Right cardiac atrium (tissue), 5 donors: ENCODE measurements around the gene SFTPD. TPM values are rescaled to one million over a fixed set of nuclear protein-coding genes. Genes with fewer than 3 reads are reported as not detected.
"Not testable (repeated sequence)": the region's sequence is repeated elsewhere in the genome, so short reads cannot be mapped to it uniquely, and the experiment has no call there.

Experiments
- ATAC-seq, 2 donors: fragments of 200-7000 bp; cut with Tn5 transposase; one replicate each; pipeline versions ENCODE4 v1.8.0 to v1.9.1; 2020; ENCODE audit warnings: moderate library complexity in 2 of 2, mild to moderate bottlenecking in 1 of 2
- DNase-seq, 3 donors: peaks; one replicate each; pipeline ENCODE4 v3.0.0-alpha.2; 2020
- H3K27ac ChIP-seq: one replicate; pipeline ENCODE4 v1.5.1; 2013; ENCODE audit warnings: mild to moderate bottlenecking, low read length, control low read depth, moderate library complexity
- H3K27me3 ChIP-seq: one replicate; pipeline ENCODE4 v1.6.1; 2013; ENCODE audit not compliant: control insufficient read depth, insufficient read depth
- H3K4me1 ChIP-seq: one replicate; pipeline ENCODE4 v1.6.1; 2013; ENCODE audit warnings: low read length; ENCODE audit not compliant: control insufficient read depth, insufficient read depth
- H3K4me3 ChIP-seq: one replicate; pipeline ENCODE4 v1.5.1; 2013; ENCODE audit warnings: low read length, control low read depth
- H3K9me3 ChIP-seq: one replicate; pipeline ENCODE4 v1.6.1; 2013; ENCODE audit warnings: low read length; ENCODE audit not compliant: control insufficient read depth
- WGBS: extraction: QIAGEN DNeasy Blood & Tissue Kit; methylation state at CpG from one replicate; pipeline ENCODE4 v1.1.7; 2013; 5-methylcytosine and 5-hydroxymethylcytosine counted together
- intact Hi-C, 4 donors: fragments of 100-400 bp; cut with DNase I; formaldehyde crosslinking; loops; one replicate each; pipeline versions ENCODE4 v1.11.0 to v1.14.0; 2022 to 2023
- polyA plus RNA-seq: library from polyadenylated mRNA; stranded (reverse); fragments of 200-250 nt; gene quantifications from one replicate; pipeline ENCODE4 v1.2.3, GENCODE V29; 2013
- total RNA-seq, 4 donors: library from RNA; stranded (reverse); fragmentation: NEBNext Ultra II Directional; extraction: Animal tissue kit (Norgen Biotek cat#: 25700); gene quantifications; one replicate each; pipeline ENCODE4 v1.2.1, GENCODE V29; 2021
- donor health status: healthy with polysubstance abuse.
- donor health status: DM: no; HTN: yes; CAD: no.
- donor health status: DM: no; HTN: no; CAD: no.
- donor health status: DM: no; HTN: yes; CAD: no; lungs with severe emphysema.
- donor health status: DM: yes; HTN: yes; CAD: no.

Gene SFTPD
- total and polyA plus RNA-seq, 5 donors = 0.23 to 1.6 (median 0.58) TPM; not detected in 1

- no peak for DNase-seq
- no peaks in the 10 kb centered on the region for H3K9me3 ChIP-seq
- H3K27ac ChIP-seq = no peak overlapping the region
- H3K27me3 ChIP-seq = no peaks in the 10 kb centered on the region
- H3K4me1 ChIP-seq = no peaks in the 10 kb centered on the region
- intact Hi-C loops = no loop called here
- no peak overlapping the region for H3K4me3 ChIP-seq
- 85% methylated on average over 3 of the region's 3 CpGs for WGBS
- ATAC-seq = no peak
Measured at GRCh38 chr10:79898597-79899325, 50.1 kb downstream of the SFTPD start.

GRCh38 chr10:79892896-79893295 lies 56.0 kb downstream of the SFTPD start:
- WGBS = 92% methylated on average over 17 of the region's 17 CpGs

GRCh38 chr10:79890469-79890868 lies 58.4 kb downstream of the SFTPD start:
- Histone ChIP-seq H3K27me3 (no peaks in the 10 kb centered on the region), H3K9me3 (no peaks in the 10 kb centered on the region), H3K4me3 (no peak overlapping the region), H3K4me1 (no peaks in the 10 kb centered on the region), H3K27ac (no peak overlapping the region)
- 34% methylated on average over 1 of the region's 1 CpG for WGBS
- intact Hi-C loops = no loop called here
- ATAC-seq = no peak
- no peak for DNase-seq

More at GRCh38 chr10:79892896-79893295, 56.0 kb downstream of the SFTPD start:
- H3K27me3 ChIP-seq, H3K9me3 ChIP-seq, H3K4me3 ChIP-seq, H3K4me1 ChIP-seq, ATAC-seq, intact Hi-C loops, DNase-seq, H3K27ac ChIP-seq: not testable (repeated sequence)

- H3K9me3 ChIP-seq, H3K4me1 ChIP-seq, H3K4me3 ChIP-seq, intact Hi-C loops, H3K27ac ChIP-seq, H3K27me3 ChIP-seq, DNase-seq, ATAC-seq: not testable (repeated sequence)
- WGBS = 39% methylated on average over 2 of the region's 2 CpGs
Measured at GRCh38 chr10:79888984-79889383, 59.9 kb downstream of the SFTPD start.

Other genes with a start within 250 kb of the SFTPD start
- 1 to 10 TPM; 1.1 to 2.7 (median 1.7) TPM for gene NUTM2B, start 245.9 kb downstream of the SFTPD start, total RNA-seq
- 2.0 TPM for gene NUTM2B, start 245.9 kb downstream of the SFTPD start, polyA plus RNA-seq
- gene NUTM2E, start 122.4 kb downstream of the SFTPD start, total RNA-seq = under 1 TPM in 2 of 4 donors, not detected in 2; 0.19 to 0.59 TPM
- not detected for gene NUTM2E, start 122.4 kb downstream of the SFTPD start, polyA plus RNA-seq
- 1 to 10 TPM; 4.7 to 9.0 (median 8.3) TPM for gene TMEM254, start 129.6 kb upstream of the SFTPD start, total RNA-seq
- gene TMEM254, start 129.6 kb upstream of the SFTPD start, polyA plus RNA-seq = 7.9 TPM
- 10 to 100 TPM; 47.5 to 92.2 (median 61.2) TPM for gene PLAC9, start 183.6 kb upstream of the SFTPD start, total RNA-seq
- gene PLAC9, start 183.6 kb upstream of the SFTPD start, polyA plus RNA-seq = 78.6 TPM